KMS-11 (cell line): ENCODE measurements around the gene PHF21A.

ENCODE experiments used
- H2AFZ ChIP-seq: fragments of 200-600 bp; sonication (generic); 2 replicates; pipeline ENCODE4 v1.6.1; 2016; ENCODE audit warnings: antibody characterized with exemption, mixed run types, low read depth
- H3K27ac ChIP-seq: fragments of 200-600 bp; sonication (generic); 2 replicates; pipeline ENCODE4 v1.6.1; 2016; ENCODE audit warnings: mild to moderate bottlenecking, mixed run types
- H3K27me3 ChIP-seq: fragments of 200-600 bp; sonication (generic); 2 replicates; pipeline ENCODE4 v1.6.1; 2017; ENCODE audit warnings: mild to moderate bottlenecking, low read depth, mixed run types, moderate library complexity; ENCODE audit not compliant: insufficient read depth
- H3K36me3 ChIP-seq: fragments of 200-600 bp; sonication (generic); 2 replicates; pipeline ENCODE4 v1.6.1; 2017; ENCODE audit warnings: mild to moderate bottlenecking, mixed run types; ENCODE audit not compliant: insufficient read depth
- H3K4me1 ChIP-seq: fragments of 200-600 bp; sonication (generic); 2 replicates; pipeline ENCODE4 v1.6.1; 2016; ENCODE audit warnings: mild to moderate bottlenecking, low read depth, mixed run types; ENCODE audit not compliant: poor library complexity, severe bottlenecking
- H3K4me2 ChIP-seq: fragments of 200-600 bp; sonication (generic); 2 replicates; pipeline ENCODE4 v1.7.0; 2016; ENCODE audit warnings: mild to moderate bottlenecking, mixed run types
- H3K4me3 ChIP-seq: fragments of 200-600 bp; sonication (generic); IDR thresholded peaks from 2 replicates; pipeline ENCODE4 v1.6.1; 2017; ENCODE audit warnings: low read depth, low read length, mixed read lengths; ENCODE audit not compliant: insufficient read depth
- H3K79me2 ChIP-seq: fragments of 200-600 bp; sonication (generic); 2 replicates; pipeline ENCODE4 v1.6.1; 2016; ENCODE audit warnings: low read depth, mixed run types; ENCODE audit not compliant: insufficient read depth
- H3K9ac ChIP-seq: fragments of 200-600 bp; sonication (generic); 2 replicates; pipeline ENCODE4 v1.6.1; 2016; ENCODE audit warnings: mild to moderate bottlenecking, mixed run types
- H4K20me1 ChIP-seq: fragments of 200-600 bp; sonication (generic); 2 replicates; pipeline ENCODE4 v1.6.1; 2016; ENCODE audit warnings: mild to moderate bottlenecking, mixed run types; ENCODE audit not compliant: insufficient read depth
- CTCF ChIP-seq: fragments of 200-600 bp; sonication (generic); conservative IDR thresholded peaks from 2 replicates; pipeline ENCODE4 v1.6.1; 2017; ENCODE audit warnings: low read depth, mild to moderate bottlenecking, antibody characterized with exemption, low read length, moderate library complexity, mixed read lengths

The PHF21A gene

GRCh38 chr11:46071091-46071490 lies 50.2 kb downstream of the PHF21A start:
- Histone ChIP-seq H3K4me2 (no peak overlapping the region), H3K4me3 (no peak overlapping the region), H3K79me2 (no peaks in the 10 kb centered on the region), H3K27me3 (no peaks in the 10 kb centered on the region), H2AFZ (no peak overlapping the region), H3K4me1 (no peaks in the 10 kb centered on the region), H3K27ac (no peak overlapping the region), H3K36me3 (no peaks in the 10 kb centered on the region), H4K20me1 (no peaks in the 10 kb centered on the region), H3K9ac (no peak overlapping the region)
- TF ChIP-seq CTCF = no peak

GRCh38 chr11:46069595-46069994 lies 51.7 kb downstream of the PHF21A start:
- H3K79me2 ChIP-seq = no peaks in the 10 kb centered on the region
- H3K27me3 ChIP-seq = no peaks in the 10 kb centered on the region
- no peak overlapping the region for H3K4me2 ChIP-seq
- H2AFZ ChIP-seq = no peak overlapping the region
- no peak for TF ChIP-seq CTCF
- H3K36me3 ChIP-seq = no peaks in the 10 kb centered on the region
- H4K20me1 ChIP-seq = no peaks in the 10 kb centered on the region
- H3K4me3 ChIP-seq = no peak overlapping the region
- H3K4me1 ChIP-seq = no peaks in the 10 kb centered on the region
- no peak overlapping the region for H3K27ac ChIP-seq
- H3K9ac ChIP-seq = no peak overlapping the region

GRCh38 chr11:46066335-46066734 lies 54.9 kb downstream of the PHF21A start:
- Histone ChIP-seq H3K36me3 (no peaks in the 10 kb centered on the region), H3K27ac (no peak overlapping the region), H2AFZ (no peak overlapping the region), H4K20me1 (no peaks in the 10 kb centered on the region), H3K4me3 (no peak overlapping the region), H3K4me1 (no peaks in the 10 kb centered on the region), H3K9ac (no peak overlapping the region), H3K4me2 (no peak overlapping the region), H3K27me3 (no peaks in the 10 kb centered on the region), H3K79me2 (no peaks in the 10 kb centered on the region)
- no peak for TF ChIP-seq CTCF

GRCh38 chr11:46065681-46066080 lies 55.6 kb downstream of the PHF21A start:
- H4K20me1 ChIP-seq = no peaks in the 10 kb centered on the region
- no peak overlapping the region for H3K4me2 ChIP-seq
- no peaks in the 10 kb centered on the region for H3K27me3 ChIP-seq
- H3K36me3 ChIP-seq = no peaks in the 10 kb centered on the region
- no peak overlapping the region for H2AFZ ChIP-seq
- no peaks in the 10 kb centered on the region for H3K79me2 ChIP-seq
- H3K4me3 ChIP-seq = no peak overlapping the region
- H3K27ac ChIP-seq = no peak overlapping the region
- no peak for TF ChIP-seq CTCF
- H3K9ac ChIP-seq = no peak overlapping the region
- no peaks in the 10 kb centered on the region for H3K4me1 ChIP-seq

- Histone ChIP-seq H3K27ac (no peak overlapping the region), H3K9ac (no peak overlapping the region), H2AFZ (no peak overlapping the region), H3K4me3 (no peak overlapping the region), H3K79me2 (no peaks in the 10 kb centered on the region), H4K20me1 (no peaks in the 10 kb centered on the region), H3K36me3 (no peaks in the 10 kb centered on the region), H3K4me1 (no peaks in the 10 kb centered on the region), H3K27me3 (no peaks in the 10 kb centered on the region), H3K4me2 (no peak overlapping the region)
- no peak for TF ChIP-seq CTCF
These were observed 57.0 kb downstream of the PHF21A start for GRCh38 chr11:46064221-46064620.
